Stimulated activated naive CD8-positive, alpha-beta T cell treated with anti-CD3 and anti-CD28 coated beads, Interleukin-15, Interleukin-2, amounts not matched to agents 100 U/mL and 50 U/mL, for 24 hours (primary cell): ENCODE measurements around the gene PFN1.
A peak's percentile ranks its signal among the peaks of the same experiment; 100 is the strongest.

ENCODE experiments used
- ATAC-seq: fragments of 150-1000 bp; cut with Tn5 transposase; one replicate; pipeline ENCODE4 v1.10.0; 2021
- DNase-seq: peaks from one replicate; pipeline ENCODE4 v3.0.0; 2021

The PFN1 gene

GRCh38 chr17:4948166-4948930 is at the start of gene PFN1:
TSS of gene PFN1 (minus strand) at chr17:4948530. CDS start at chr17:4948394, 136 bp downstream.
- DNase-seq, result peak; percentile 94
- ATAC-seq, result peak; percentile 19

DNA sequence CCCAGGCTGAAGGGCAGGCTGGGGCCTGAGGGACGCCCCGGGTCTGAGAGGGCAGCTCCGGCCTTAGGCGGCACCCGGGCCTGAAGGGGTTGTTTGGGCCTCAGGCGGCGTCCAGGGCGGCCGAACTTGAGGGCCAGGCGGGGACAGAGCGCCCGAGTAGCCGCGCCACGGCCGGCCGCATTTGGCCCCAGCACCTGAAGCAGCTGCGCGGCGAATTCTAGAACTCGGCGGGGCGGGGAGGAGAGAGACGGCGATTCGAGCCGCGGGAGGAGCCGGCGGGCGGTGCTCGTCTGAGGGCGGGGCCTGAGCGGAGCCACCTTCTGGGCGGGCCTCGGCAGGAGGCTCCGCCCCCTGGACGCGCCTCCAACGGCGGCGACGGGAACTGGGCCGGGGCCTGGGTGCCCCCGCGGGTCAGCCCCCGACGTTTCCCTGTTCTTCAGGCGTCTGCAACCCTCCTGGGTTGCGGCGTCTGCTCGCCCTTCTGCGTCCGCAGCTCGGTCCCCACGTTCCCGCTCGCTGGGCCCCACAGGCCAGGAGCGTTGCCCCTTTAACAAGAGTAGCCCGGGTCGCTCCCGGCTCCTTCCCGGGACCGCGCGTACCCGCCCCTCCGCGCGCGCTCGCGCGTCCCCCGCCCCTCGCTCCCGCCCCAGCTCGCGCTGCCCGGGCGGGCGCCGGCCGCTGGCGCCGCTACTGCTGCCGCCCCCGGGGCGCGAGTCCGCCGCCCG is 49.1 kb upstream of the PFN1 start, which contains the start of the genes INCA1 and KIF1C:
Gene INCA1, minus strand, starts transcription at position 221 of the 725 bp plus-strand sequence. CDS start 3,085 bp downstream, outside the sequence.
Gene KIF1C, plus strand, starts transcription at position 649 of the 725 bp plus-strand sequence. CDS start 2,297 bp downstream, outside the sequence.
- ATAC-seq (peak; percentile 95), DNase-seq (peak; percentile 93)

- DNase-seq (no peak), ATAC-seq (no peak)
Measured at GRCh38 chr17:4994081-4994595, 45.8 kb upstream of the PFN1 start.

- ATAC-seq, result no peak
- peak; percentile 27 for DNase-seq
Measured at GRCh38 chr17:4987767-4988567, 39.6 kb upstream of the PFN1 start.

DNA sequence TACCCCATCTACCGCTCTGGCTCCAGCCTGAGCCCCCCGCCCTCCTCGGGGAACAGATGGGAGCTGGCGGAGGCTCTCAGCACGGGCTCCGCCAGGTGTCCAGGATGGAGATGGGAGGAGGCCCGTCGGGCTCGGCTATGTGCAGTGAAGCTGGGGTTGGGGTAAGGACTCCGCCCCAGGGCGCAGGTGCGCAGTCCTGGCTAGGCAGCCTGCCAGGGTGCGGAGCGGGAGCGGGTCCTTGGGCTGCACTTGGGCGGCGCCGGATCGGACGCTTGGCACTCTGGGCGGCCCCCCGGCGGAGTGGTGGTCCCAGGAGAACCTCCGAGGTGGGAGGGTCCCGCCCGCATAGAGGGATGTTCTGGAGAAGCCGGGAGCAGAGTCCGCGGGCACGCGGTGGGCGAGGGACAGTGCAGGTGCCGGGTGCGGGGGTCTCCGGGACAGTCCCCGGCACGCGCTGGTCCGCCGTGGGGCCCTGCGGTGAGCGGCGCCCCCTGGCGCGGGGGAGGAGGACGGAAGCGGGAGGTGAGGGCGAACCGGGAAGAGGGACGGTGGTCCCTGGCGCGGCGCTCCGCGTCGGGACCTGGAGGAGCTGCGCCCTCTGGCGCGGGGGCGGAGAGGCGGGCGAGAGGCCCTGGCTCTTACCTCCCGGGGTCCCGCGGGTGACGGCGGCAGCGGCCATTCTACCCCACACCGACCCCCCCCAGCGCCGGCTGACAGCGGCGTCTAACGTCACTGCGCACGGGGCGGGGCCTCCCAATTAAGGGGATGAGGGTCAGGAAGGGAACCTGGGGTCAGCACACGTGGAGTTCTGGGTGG is 38.8 kb upstream of the PFN1 start, which contains the start of gene CAMTA2:
Gene CAMTA2, minus strand, starts transcription at position 725 of the 816 bp plus-strand sequence. CDS start 1,453 bp downstream, outside the sequence.
- ATAC-seq (peak; percentile 93), DNase-seq (peak; percentile 96)

DNA sequence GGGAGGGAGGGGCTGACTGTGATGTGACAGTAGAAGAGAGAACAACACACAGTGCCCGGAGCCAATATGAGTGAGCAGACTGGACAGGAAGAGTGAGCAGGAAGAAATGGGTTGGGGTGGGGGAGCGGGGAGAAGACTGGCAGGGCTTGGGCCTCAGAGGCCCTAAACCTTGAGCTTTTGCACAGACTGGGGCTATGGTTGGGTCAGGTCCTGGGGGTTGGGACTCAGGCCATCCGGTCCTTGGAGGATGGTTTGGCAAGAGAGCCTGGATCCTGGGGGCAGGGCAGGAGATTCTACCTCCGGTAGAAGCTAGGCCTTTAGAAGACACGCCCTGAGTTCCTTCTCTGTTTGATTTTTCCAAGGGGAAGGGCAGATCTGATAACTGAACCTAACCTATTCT is 38.1 kb upstream of the PFN1 start:
- ATAC-seq, result no peak
- DNase-seq, result no peak

DNA sequence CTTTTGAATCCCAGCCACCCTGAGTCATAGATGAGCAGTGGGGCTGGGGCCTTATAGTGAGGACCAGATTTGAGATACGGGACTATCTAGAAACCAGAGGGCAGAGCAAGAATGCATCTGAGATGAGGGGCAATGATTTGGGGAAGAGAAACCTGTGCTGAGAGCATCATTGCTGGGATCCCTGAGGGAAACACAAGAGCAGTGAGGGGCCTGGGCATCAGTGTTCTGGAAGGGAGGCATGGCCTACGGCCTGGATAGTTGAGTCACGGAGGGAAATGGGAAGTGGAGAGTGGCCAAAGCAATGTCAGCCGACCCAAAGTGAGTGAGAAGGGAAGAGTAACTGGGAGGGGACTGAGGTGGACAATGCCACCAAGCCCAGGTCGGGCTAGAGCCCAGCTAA is 34.0 kb upstream of the PFN1 start:
- DNase-seq, result no peak
- ATAC-seq, result no peak

DNA sequence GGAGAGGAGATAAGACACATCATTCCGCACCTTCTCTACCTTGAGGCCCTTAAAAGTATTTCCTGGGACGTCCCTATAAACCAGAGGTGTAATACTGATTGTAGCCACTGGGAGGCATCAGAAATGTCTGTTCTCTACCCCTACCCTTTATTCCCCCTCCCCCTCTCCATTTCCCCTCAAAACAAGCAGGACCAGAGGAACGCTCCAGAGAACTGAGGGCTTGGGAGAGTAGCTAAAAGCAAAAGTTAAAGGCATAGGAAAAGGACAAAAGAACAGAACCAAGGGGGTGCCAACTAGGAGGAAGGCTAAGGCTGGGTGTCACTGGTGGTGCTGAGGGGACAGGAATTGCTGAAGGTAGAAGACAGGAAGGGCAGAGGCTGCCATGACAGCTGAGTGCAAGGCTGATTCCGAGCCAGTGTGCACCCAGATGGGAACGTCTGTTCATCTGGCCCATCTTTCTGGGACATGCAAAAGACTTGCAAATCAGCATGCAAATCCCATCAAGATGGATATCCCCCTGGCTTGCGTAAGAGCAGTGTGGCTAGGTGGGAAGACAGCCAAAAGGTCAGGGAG is 32.4 kb upstream of the PFN1 start:
- DNase-seq (peak; percentile 45), ATAC-seq (peak; percentile 57)

DNA sequence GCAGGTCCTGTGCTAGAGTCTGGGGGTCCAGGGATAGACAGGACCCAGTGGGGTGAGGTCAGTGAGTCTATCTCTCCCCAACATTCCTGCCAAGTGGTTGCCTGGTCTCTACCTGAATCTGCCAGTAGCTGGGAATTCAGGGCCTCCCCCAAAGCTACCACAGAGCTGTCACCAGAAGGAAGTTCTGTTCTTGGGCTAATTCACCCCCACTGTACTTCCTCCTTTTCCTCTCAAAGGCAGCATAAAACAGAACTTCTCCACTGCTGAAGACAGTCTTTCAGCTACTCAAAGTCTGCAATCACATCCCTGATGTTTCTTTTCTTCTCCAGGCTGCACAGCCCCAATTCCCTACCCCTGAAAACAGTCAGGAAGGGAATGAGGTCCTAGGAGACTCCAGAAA is 30.4 kb upstream of the PFN1 start:
- ATAC-seq (no peak), DNase-seq (no peak)

DNA sequence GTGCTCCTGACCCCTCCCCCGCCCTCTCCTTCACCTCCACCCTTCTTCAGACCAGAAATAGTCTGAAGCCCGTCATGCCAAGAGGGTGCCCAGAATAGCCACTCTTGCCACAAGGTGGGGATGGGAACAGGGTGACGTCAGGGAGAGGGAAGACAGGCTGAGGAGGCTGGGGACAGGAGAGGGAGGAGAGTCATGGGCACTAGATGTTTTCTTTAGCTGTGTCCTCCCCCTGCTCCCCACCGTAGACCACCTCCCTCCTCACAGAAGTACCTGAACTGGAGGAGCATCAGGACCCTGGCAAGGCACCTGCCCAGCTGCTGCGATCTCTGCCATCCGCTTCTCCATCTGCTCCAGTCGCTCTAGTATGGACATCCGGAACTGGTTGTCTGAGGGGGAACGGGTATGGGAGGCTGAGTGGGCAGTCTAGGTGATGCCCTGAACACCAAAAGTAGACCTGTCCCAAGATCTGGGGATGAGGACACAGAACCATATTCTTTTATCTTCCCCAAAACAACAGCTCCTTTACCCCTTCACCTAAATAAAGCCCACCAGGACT is 25.9 kb upstream of the PFN1 start:
- ATAC-seq (no peak), DNase-seq (no peak)

GRCh38 chr17:4973256-4974114 is 25.2 kb upstream of the PFN1 start:
- DNase-seq (no peak), ATAC-seq (no peak)

DNA sequence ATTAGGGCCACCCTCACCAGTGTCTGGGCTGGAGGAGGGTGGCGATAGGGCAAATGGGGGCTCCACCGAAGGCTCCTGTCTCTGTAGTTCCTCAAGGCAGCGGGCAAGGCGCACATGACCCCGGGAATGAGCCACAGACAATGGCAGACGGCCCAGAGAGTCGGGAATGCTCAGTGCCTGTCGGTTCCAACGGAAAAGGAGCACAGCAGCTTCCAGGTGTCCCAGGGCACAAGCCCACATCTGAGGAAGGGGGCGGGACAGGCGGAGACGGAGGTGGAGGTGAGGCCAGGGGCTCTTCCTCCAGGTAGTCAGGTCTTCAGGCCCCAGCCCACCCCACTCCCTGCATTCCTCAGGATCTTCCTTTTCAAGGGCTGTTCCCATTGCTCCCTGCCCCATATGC is 24.4 kb upstream of the PFN1 start:
- ATAC-seq (no peak), DNase-seq (no peak)

GRCh38 chr17:4972322-4972721 is 24.0 kb upstream of the PFN1 start:
- DNase-seq, result no peak
- no peak for ATAC-seq

- ATAC-seq (no peak), DNase-seq (no peak)
Measured at GRCh38 chr17:4971826-4972225, 23.5 kb upstream of the PFN1 start.

DNA sequence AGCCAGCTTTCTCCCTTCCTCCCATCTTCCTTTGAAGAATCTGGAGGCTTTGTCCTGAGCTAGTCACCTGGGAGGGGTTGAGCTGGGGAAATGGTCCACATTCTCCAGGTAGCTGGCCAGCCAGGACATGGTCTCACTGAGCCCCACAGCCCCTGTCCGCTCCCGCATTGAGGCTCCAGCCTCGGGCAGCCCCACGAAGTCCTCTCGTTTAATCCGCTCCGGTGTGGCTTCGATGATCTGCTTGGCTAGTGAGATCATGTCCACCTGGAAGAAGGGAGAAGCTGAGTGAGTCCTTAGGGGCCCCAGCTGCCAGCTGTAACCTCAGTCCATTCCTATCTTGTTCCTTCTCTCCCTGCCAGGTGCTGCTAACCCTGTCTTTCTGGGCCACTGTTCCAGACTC is 21.9 kb upstream of the PFN1 start:
- DNase-seq (no peak), ATAC-seq (no peak)

GRCh38 chr17:4969551-4970173 is 21.3 kb upstream of the PFN1 start:
- DNase-seq (peak; percentile 75), ATAC-seq (peak; percentile 26)

- ATAC-seq, result peak; percentile 42
- DNase-seq, result peak; percentile 65
Measured at GRCh38 chr17:4969047-4969550, 20.8 kb upstream of the PFN1 start.

- DNase-seq, result peak; percentile 63
- ATAC-seq, result no peak
Measured at GRCh38 chr17:4968486-4969046, 20.2 kb upstream of the PFN1 start.
